HepG2 (cell line): Measurements from ENCODE around the gene TRIM7. TPM values are rescaled to one million over a fixed set of nuclear protein-coding genes. Genes with fewer than 3 reads are reported as not detected.

Experiments used
- E2F5 ChIP-seq: sonication (generic); formaldehyde crosslinking; conservative IDR thresholded peaks from 2 replicates; pipeline ENCODE4 v1.4.0; 2020; ENCODE audit warnings: missing genetic modification reagents
- FOXK1 ChIP-seq: sonication (generic); formaldehyde crosslinking; IDR thresholded peaks from 2 replicates; pipeline ENCODE4 v1.4.0; 2020; ENCODE audit warnings: low read depth, missing genetic modification reagents, borderline replicate concordance
- IRF1 ChIP-seq: sonication (generic); formaldehyde crosslinking; IDR thresholded peaks from 2 replicates; pipeline ENCODE4 v1.4.0; 2020; ENCODE audit warnings: low read depth, mild to moderate bottlenecking, missing genetic modification reagents
- MAFK ChIP-seq, 2 experiments: IDR thresholded peaks in 1 of 2; conservative IDR thresholded peaks in 1 of 2; 2 replicates each; pipeline ENCODE4 v1.6.1; 2011; ENCODE audit warnings: improper control_type of control experiment in 2 of 2, low read length in 2 of 2
- NAIF1 ChIP-seq: sonication (generic); formaldehyde crosslinking; IDR thresholded peaks from 2 replicates; pipeline ENCODE4 v1.5.0; 2020; ENCODE audit warnings: mild to moderate bottlenecking, missing genetic modification reagents, borderline replicate concordance
- SIN3B ChIP-seq: fragments of 150-350 bp; IDR thresholded peaks from 2 replicates; pipeline ENCODE4 v1.6.1; 2014; ENCODE audit warnings: low read length
- SP4 ChIP-seq: sonication (generic); formaldehyde crosslinking; IDR thresholded peaks from 2 replicates; pipeline ENCODE4 v1.8.1; 2023; ENCODE audit warnings: mild to moderate bottlenecking, missing genetic modification reagents
- STAG1 ChIP-seq: sonication (generic); formaldehyde crosslinking; IDR thresholded peaks from 2 replicates; pipeline ENCODE4 v1.4.0; 2020; ENCODE audit warnings: missing genetic modification reagents
- TEAD2 ChIP-seq: sonication (generic); formaldehyde crosslinking; IDR thresholded peaks from 2 replicates; pipeline ENCODE4 v1.9.0; 2021; ENCODE audit warnings: missing genetic modification reagents
- ZBTB4 ChIP-seq: sonication (generic); formaldehyde crosslinking; IDR thresholded peaks from 2 replicates; pipeline ENCODE4 v1.4.0; 2020; ENCODE audit warnings: missing genetic modification reagents, mild to moderate bottlenecking, borderline replicate concordance
- ZC3H13 ChIP-seq: sonication (generic); formaldehyde crosslinking; IDR thresholded peaks from 2 replicates; pipeline ENCODE4 v1.8.1; 2023; ENCODE audit warnings: mild to moderate bottlenecking, missing genetic modification reagents, moderate library complexity
- ZNF414 ChIP-seq: sonication (generic); formaldehyde crosslinking; IDR thresholded peaks from 2 replicates; pipeline ENCODE4 v1.5.0; 2020; ENCODE audit warnings: missing genetic modification reagents
- ZNF431 ChIP-seq: sonication (generic); formaldehyde crosslinking; IDR thresholded peaks from 2 replicates; pipeline ENCODE4 v1.9.0; 2022; ENCODE audit warnings: missing genetic modification reagents, low read depth, mild to moderate bottlenecking, borderline replicate concordance
- ZNF614 ChIP-seq: IDR thresholded peaks from 2 replicates; pipeline ENCODE4 v1.6.1; 2018; ENCODE audit warnings: missing biosample characterization, missing genetic modification reagents, inconsistent platforms, borderline replicate concordance
- ZNF660 ChIP-seq: sonication (generic); formaldehyde crosslinking; IDR thresholded peaks from 2 replicates; pipeline ENCODE4 v1.5.1; 2020; ENCODE audit warnings: mild to moderate bottlenecking, low read depth, missing genetic modification reagents, borderline replicate concordance
- ZNF713 ChIP-seq: sonication (generic); formaldehyde crosslinking; IDR thresholded peaks from 2 replicates; pipeline ENCODE4 v1.4.0; 2020; ENCODE audit warnings: mild to moderate bottlenecking, missing genetic modification reagents
- ZNF724P ChIP-seq: sonication (generic); formaldehyde crosslinking; IDR thresholded peaks from 2 replicates; pipeline ENCODE4 v1.8.0; 2022; ENCODE audit warnings: missing genetic modification reagents, borderline replicate concordance
- ZNF772 ChIP-seq: sonication (generic); formaldehyde crosslinking; IDR thresholded peaks from 2 replicates; pipeline ENCODE4 v1.5.0; 2020; ENCODE audit warnings: mild to moderate bottlenecking, missing genetic modification reagents
- polyA plus RNA-seq, 8 experiments: library from polyadenylated mRNA; depleted of rRNA in 3 of 8; stranded (reverse) in 7 of 8; unstranded in 1 of 8; fragments of >200 nt; fragmentation: Illumina TruSeq in 4 of 8; extraction: Trizol in 4 of 8; gene quantifications; 2 replicates each; pipeline versions ENCODE4 v1.2.1 to v1.2.3, GENCODE V29; 2011 to 2016; ENCODE audit warnings: low read depth in 4 of 8, missing spikeins in 1 of 8, mixed read lengths in 1 of 8; ENCODE audit not compliant: insufficient read depth in 1 of 8
- total RNA-seq, 5 experiments: library from RNA; depleted of rRNA; stranded (reverse); fragments of >200 nt; fragmentation: Illumina TruSeq; extraction: Trizol; gene quantifications; 2 replicates each; pipeline ENCODE4 v1.2.3, GENCODE V29; 2016; ENCODE audit warnings: low read depth in 1 of 5
- TF ChIP-seq, protein P1 (sequence below): sonication (generic); formaldehyde crosslinking; IDR thresholded peaks from 2 replicates; pipeline ENCODE4 v1.8.0; 2022; ENCODE audit warnings: mild to moderate bottlenecking, missing genetic modification reagents; ENCODE audit not compliant: insufficient replicate concordance
- TF ChIP-seq, protein P2 (sequence below): sonication (generic); formaldehyde crosslinking; IDR thresholded peaks from 2 replicates; pipeline ENCODE4 v1.8.1; 2023; ENCODE audit warnings: mild to moderate bottlenecking, inconsistent platforms, moderate library complexity, missing genetic modification reagents, borderline replicate concordance

Gene TRIM7
- total and polyA plus RNA-seq, 2 of the 13 experiments (the other 11 are each of a cell fraction or from before 2014, with no cell fraction given): 0.13 TPM; not detected in 1

- TF ChIP-seq, protein P1, sequence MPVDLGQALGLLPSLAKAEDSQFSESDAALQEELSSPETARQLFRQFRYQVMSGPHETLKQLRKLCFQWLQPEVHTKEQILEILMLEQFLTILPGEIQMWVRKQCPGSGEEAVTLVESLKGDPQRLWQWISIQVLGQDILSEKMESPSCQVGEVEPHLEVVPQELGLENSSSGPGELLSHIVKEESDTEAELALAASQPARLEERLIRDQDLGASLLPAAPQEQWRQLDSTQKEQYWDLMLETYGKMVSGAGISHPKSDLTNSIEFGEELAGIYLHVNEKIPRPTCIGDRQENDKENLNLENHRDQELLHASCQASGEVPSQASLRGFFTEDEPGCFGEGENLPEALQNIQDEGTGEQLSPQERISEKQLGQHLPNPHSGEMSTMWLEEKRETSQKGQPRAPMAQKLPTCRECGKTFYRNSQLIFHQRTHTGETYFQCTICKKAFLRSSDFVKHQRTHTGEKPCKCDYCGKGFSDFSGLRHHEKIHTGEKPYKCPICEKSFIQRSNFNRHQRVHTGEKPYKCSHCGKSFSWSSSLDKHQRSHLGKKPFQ: no peak
- TF ChIP-seq ZNF431 (no peak), SIN3B (no peak), ZNF772 (CRISPR knock-in tag) (peak; percentile 67), ZC3H13 (CRISPR knock-in tag) (no peak), ZNF713 (CRISPR knock-in tag) (no peak), ZNF724P (no peak), TEAD2 (CRISPR knock-in tag) (no peak), ZNF414 (CRISPR knock-in tag) (no peak; the same call in 1 of the 2 replicates), ZBTB4 (CRISPR knock-in tag) (no peak), IRF1 (no peak), E2F5 (CRISPR knock-in tag) (no peak), MAFK (conservative IDR thresholded peaks at IDR 0.05 in 1 of 2, IDR thresholded peaks at IDR 0.05 in 1 of 2; ENCODE audit: low read length in 2 of 2) (no peak), STAG1 (no peak), ZNF614 (peak; percentile 61; the same call in 1 of the 2 replicates), SP4 (CRISPR knock-in tag) (no peak), NAIF1 (CRISPR knock-in tag) (no peak), ZNF660 (CRISPR knock-in tag) (no peak), FOXK1 (CRISPR knock-in tag) (peak; percentile 70)
- TF ChIP-seq, protein P2, sequence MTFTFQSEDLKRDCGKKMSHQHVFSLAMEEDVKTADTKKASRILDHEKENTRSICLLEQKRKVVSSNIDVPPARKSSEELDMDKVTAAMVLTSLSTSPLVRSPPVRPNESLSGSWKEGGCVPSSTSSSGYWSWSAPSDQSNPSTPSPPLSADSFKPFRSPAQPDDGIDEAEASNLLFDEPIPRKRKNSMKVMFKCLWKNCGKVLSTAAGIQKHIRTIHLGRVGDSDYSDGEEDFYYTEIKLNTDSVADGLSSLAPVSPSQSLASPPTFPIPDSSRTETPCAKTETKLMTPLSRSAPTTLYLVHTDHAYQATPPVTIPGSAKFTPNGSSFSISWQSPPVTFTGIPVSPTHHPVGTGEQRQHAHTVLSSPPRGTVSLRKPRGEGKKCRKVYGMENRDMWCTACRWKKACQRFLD (CRISPR knock-in tag): peak; percentile 66
Measured at GRCh38 chr5:181187500-181188213, 17.3 kb downstream of the TRIM7 start (continued).
